ENCODE results near the gene RAD52. TPM values are rescaled to one million over a fixed set of nuclear protein-coding genes. Genes with fewer than 3 reads are reported as not detected.

RAD52 gene
- total and polyA plus RNA-seq, 2 donors (not counting 1 experiment from before 2014, with no cell fraction given), result 22.9 to 27.6 TPM

- Histone ChIP-seq H3K9ac (ENCODE audit: low read length) (no peak overlapping the region), H3K27ac (ENCODE audit: low read length in 2 of 2) (no peak overlapping the region), H3K4me1 (ENCODE audit: control insufficient read depth in 2 of 2, insufficient read depth in 2 of 2, low read length in 2 of 2) (no peaks in the 10 kb centered on the region), H3K36me3 (replicated peaks in 1 of 2; ENCODE audit: control extremely low read depth in 1 of 2, control insufficient read depth in 1 of 2, extremely low read depth in 1 of 2, insufficient read depth in 2 of 2, low read length in 1 of 2) (peaks cover 0 to 42% of the 10 kb centered on the region in 2 experiments), H3K4me2 (replicated peaks; ENCODE audit: low read depth, low read length, poor library complexity, severe bottlenecking) (no peak overlapping the region), H3K27me3 (replicated peaks in 1 of 4; ENCODE audit: control extremely low read depth in 1 of 4, control insufficient read depth in 3 of 4, insufficient read depth in 4 of 4, low read length in 3 of 4) (no peaks in the 10 kb centered on the region), H4K20me1 (ENCODE audit: control insufficient read depth, insufficient read depth, low read length, poor library complexity, severe bottlenecking) (no peaks in the 10 kb centered on the region), H3K4me3 (ENCODE audit: control extremely low read depth in 1 of 5, extremely low read depth in 1 of 5, insufficient read depth in 1 of 5, low read depth in 2 of 5, low read length in 4 of 5) (no peak overlapping the region), H2AFZ (ENCODE audit: insufficient read depth, low read depth, low read length, poor library complexity, severe bottlenecking) (no peak overlapping the region), H3K79me2 (ENCODE audit: control insufficient read depth, insufficient read depth, low read length) (peaks cover under 1% of the 10 kb centered on the region), H3K9me3 (ENCODE audit: control extremely low read depth in 1 of 3, control insufficient read depth in 2 of 3, insufficient read depth in 1 of 3, low read length in 2 of 3) (no peaks in the 10 kb centered on the region)
- ChIA-PET POLR2A (no interaction called here), CTCF (interaction anchor here (1.3 kb wide), 1 partner anchor 652 kb away, joined by 3 read pairs; no protein-coding TSS in a partner anchor)
- ATAC-seq (ENCODE audit: low read depth) (no peak), DNase-seq (no peak)
- no peaks in the 10 kb centered on the region for H3K27me3 Mint-ChIP-seq
- no peak overlapping the region for H3K4me3 Mint-ChIP-seq
- no peak for TF ChIP-seq EZH2 (IDR thresholded peaks at IDR 0.05; ENCODE audit: borderline replicate concordance, insufficient read depth, low read depth, low read length, poor library complexity, severe bottlenecking)
- TF ChIP-seq CTCF (IDR thresholded peaks at IDR 0.05), result no peak
- no peaks in the 10 kb centered on the region for H3K4me1 Mint-ChIP-seq
- H3K27ac Mint-ChIP-seq, result no peak overlapping the region
- intact Hi-C loops (cut with micrococcal nuclease), result no loop called here
- WGBS (ENCODE audit: insufficient coverage), result 100% methylated on average over 4 of the region's 4 CpGs
- no peaks in the 10 kb centered on the region for H3K9me3 Mint-ChIP-seq (ENCODE audit: insufficient read depth)
Measured at GRCh38 chr12:931591-931990, 17.9 kb downstream of the RAD52 start.

GRCh38 chr12:931060-931459 lies 18.4 kb downstream of the RAD52 start:
- Histone ChIP-seq H3K9ac (ENCODE audit: low read length) (no peak overlapping the region), H3K27ac (ENCODE audit: low read length in 2 of 2) (no peak overlapping the region), H3K4me2 (replicated peaks; ENCODE audit: low read depth, low read length, poor library complexity, severe bottlenecking) (no peak overlapping the region), H3K4me3 (ENCODE audit: control extremely low read depth in 1 of 5, extremely low read depth in 1 of 5, insufficient read depth in 1 of 5, low read depth in 2 of 5, low read length in 4 of 5) (no peak overlapping the region), H3K9me3 (ENCODE audit: control extremely low read depth in 1 of 3, control insufficient read depth in 2 of 3, insufficient read depth in 1 of 3, low read length in 2 of 3) (no peaks in the 10 kb centered on the region), H3K27me3 (replicated peaks in 1 of 4; ENCODE audit: control extremely low read depth in 1 of 4, control insufficient read depth in 3 of 4, insufficient read depth in 4 of 4, low read length in 3 of 4) (no peaks in the 10 kb centered on the region), H4K20me1 (ENCODE audit: control insufficient read depth, insufficient read depth, low read length, poor library complexity, severe bottlenecking) (no peaks in the 10 kb centered on the region), H2AFZ (ENCODE audit: insufficient read depth, low read depth, low read length, poor library complexity, severe bottlenecking) (no peak overlapping the region), H3K36me3 (replicated peaks in 1 of 2; ENCODE audit: control extremely low read depth in 1 of 2, control insufficient read depth in 1 of 2, extremely low read depth in 1 of 2, insufficient read depth in 2 of 2, low read length in 1 of 2) (peaks cover 0 to 43% of the 10 kb centered on the region in 2 experiments), H3K4me1 (ENCODE audit: control insufficient read depth in 2 of 2, insufficient read depth in 2 of 2, low read length in 2 of 2) (no peaks in the 10 kb centered on the region), H3K79me2 (ENCODE audit: control insufficient read depth, insufficient read depth, low read length) (no peaks in the 10 kb centered on the region)
- Mint-ChIP-seq H3K9me3 (ENCODE audit: insufficient read depth) (no peaks in the 10 kb centered on the region), H3K27me3 (no peaks in the 10 kb centered on the region), H3K27ac (no peak overlapping the region), H3K4me1 (no peaks in the 10 kb centered on the region), H3K4me3 (no peak overlapping the region)
- no peak for DNase-seq
- 97% methylated on average over 5 of the region's 5 CpGs for WGBS (ENCODE audit: insufficient coverage)
- intact Hi-C loops (cut with micrococcal nuclease), result no loop called here
- ChIA-PET CTCF (interaction anchor here (1.3 kb wide), 1 partner anchor 652 kb away, joined by 3 read pairs; no protein-coding TSS in a partner anchor), POLR2A (no interaction called here)
- TF ChIP-seq EZH2 (IDR thresholded peaks at IDR 0.05; ENCODE audit: borderline replicate concordance, insufficient read depth, low read depth, low read length, poor library complexity, severe bottlenecking) (no peak), CTCF (IDR thresholded peaks at IDR 0.05) (no peak)
- ATAC-seq (ENCODE audit: low read depth), result no peak
